Kidney epithelial cell (primary cell): Measurements from ENCODE around the gene GSTM1. TPM values are rescaled to one million over a fixed set of nuclear protein-coding genes. Genes with fewer than 3 reads are reported as not detected.
A peak's percentile ranks its signal among the peaks of the same experiment; 100 is the strongest.
"Not testable (repeated sequence)": the region's sequence is repeated elsewhere in the genome, so short reads cannot be mapped to it uniquely, and the experiment has no call there.

Source experiments
- DNase-seq: peaks from one replicate; pipeline ENCODE4 v3.0.0-alpha.2; 2010; ENCODE audit warnings: low read depth
- H3K27me3 ChIP-seq: 2 replicates; pipeline ENCODE4 v1.6.0; 2011; ENCODE audit warnings: low read length; ENCODE audit not compliant: control insufficient read depth, insufficient read depth
- H3K36me3 ChIP-seq: 2 replicates; pipeline ENCODE4 v1.5.1; 2011; ENCODE audit warnings: low read length; ENCODE audit not compliant: control insufficient read depth, insufficient read depth
- H3K4me3 ChIP-seq: 2 replicates; pipeline ENCODE4 v1.5.1; 2011; ENCODE audit warnings: low read depth, mild to moderate bottlenecking, control low read depth, low read length
- total RNA-seq: library from RNA; depleted of rRNA; stranded (reverse); fragments of >200 nt; gene quantifications from 2 replicates; pipeline ENCODE4 v1.2.3, GENCODE V29; 2015
- TF ChIP-seq, protein P1 (sequence below): IDR thresholded peaks from 2 replicates; pipeline ENCODE4 v1.5.1; 2011; ENCODE audit warnings: mild to moderate bottlenecking, moderate library complexity, low read length, control low read depth, inconsistent platforms; ENCODE audit not compliant: insufficient read depth, poor library complexity, severe bottlenecking

Gene GSTM1
- total RNA-seq, 1 donor from 2014 or later: 16.3 TPM

DNA sequence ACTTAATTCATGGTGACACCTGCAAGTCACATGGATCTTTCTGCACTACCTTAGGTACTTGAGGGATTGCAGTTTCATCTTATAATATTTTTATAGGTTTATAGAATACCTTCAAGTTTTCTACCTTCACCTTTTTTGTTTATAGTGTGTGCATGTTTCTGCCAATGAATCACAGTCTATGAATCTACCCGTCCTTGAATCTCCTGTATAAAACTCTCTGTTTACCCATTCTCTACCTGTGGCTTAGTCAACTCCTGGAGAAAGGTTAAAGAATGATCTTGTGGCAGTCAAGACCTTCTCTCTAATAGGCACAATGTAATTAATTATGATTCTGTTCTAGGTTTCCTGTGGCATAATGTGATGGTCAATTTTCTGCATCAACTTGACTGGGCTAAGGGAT, 22.9 kb upstream of the GSTM1 start:
- H3K36me3 ChIP-seq: no peaks in the 10 kb centered on the region
- DNase-seq: no peak

DNA sequence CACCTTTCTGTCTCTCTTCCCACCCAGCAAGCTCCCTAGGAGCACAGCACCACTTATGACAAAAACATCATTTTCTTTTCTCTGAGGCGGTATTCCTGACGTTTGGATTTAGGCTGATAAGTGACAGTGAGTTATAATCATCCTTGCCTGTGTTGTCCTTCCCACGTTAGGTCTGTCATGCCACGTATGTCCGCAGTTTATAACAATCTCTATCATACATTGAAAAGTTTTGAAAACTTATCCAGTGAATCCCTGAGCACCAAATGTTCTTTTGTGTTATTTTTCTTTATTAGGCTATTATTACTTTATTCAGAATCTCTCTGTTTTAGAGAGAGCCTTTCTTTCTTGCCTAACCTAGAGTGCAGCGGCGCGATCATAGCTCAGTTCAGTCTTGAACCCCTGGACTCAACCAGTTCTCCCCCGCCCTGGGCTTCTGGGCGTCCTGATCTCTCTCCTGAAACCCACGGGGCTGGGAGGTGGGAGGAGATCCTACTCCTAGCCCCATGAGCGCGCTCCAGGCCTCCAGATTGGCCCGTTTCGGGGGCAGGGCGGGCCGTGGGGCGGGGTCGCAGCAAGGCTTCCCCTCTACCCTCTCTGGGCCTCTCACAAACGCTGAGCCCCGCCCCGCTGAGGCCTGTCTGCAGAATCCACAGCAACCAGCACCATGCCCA, 20.0 kb upstream of the GSTM1 start, which contains the start of gene GSTM2:
Gene GSTM2, plus strand, starts transcription at position 606 of the 671 bp plus-strand sequence. Its CDS starts 59 bp downstream, at position 665.
- Histone ChIP-seq H3K4me3 (peak within 1 kb of the TSS; percentile 44), H3K36me3 (no peaks in the 10 kb centered on the region), H3K27me3 (no peaks in the 10 kb centered on the region)
- TF ChIP-seq, protein P1, sequence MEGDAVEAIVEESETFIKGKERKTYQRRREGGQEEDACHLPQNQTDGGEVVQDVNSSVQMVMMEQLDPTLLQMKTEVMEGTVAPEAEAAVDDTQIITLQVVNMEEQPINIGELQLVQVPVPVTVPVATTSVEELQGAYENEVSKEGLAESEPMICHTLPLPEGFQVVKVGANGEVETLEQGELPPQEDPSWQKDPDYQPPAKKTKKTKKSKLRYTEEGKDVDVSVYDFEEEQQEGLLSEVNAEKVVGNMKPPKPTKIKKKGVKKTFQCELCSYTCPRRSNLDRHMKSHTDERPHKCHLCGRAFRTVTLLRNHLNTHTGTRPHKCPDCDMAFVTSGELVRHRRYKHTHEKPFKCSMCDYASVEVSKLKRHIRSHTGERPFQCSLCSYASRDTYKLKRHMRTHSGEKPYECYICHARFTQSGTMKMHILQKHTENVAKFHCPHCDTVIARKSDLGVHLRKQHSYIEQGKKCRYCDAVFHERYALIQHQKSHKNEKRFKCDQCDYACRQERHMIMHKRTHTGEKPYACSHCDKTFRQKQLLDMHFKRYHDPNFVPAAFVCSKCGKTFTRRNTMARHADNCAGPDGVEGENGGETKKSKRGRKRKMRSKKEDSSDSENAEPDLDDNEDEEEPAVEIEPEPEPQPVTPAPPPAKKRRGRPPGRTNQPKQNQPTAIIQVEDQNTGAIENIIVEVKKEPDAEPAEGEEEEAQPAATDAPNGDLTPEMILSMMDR: no peak
- DNase-seq: peak; percentile 35

More for the DNA sequence above, 22.9 kb upstream of the GSTM1 start:
- no peak overlapping the region for H3K4me3 ChIP-seq
- H3K27me3 ChIP-seq: no peaks in the 10 kb centered on the region
- TF ChIP-seq, protein P1: no peak

DNA sequence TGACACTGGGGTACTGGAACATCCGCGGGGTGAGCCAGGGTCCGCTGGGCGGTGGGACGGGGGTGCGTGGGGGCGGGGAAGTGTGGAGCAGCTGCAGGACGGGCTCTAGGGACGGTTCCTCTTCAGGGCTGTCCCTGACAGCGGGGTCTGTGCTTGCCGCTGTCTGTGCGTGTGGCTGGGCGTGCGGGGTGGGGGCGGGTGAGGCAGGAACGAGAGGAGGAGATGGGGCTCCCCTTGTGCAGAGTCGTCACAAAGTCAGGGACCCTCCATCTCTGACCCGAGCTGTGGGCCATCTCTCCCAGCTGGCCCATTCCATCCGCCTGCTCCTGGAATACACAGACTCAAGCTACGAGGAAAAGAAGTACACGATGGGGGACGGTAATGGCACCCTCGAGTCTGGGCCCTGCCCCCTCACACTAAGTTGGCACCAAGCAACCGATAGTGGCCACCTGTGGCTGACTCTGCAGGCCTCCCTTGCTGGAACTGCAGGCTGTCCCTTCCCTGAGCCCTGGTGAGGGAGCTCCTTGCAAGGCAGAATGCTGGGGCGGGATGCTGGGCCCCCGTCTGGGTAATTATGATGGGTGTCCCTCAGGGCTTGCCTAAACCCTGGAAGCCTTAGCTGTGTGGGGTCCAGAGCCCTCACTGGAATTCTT, 19.4 kb upstream of the GSTM1 start:
- TF ChIP-seq, protein P1: no peak

DNA sequence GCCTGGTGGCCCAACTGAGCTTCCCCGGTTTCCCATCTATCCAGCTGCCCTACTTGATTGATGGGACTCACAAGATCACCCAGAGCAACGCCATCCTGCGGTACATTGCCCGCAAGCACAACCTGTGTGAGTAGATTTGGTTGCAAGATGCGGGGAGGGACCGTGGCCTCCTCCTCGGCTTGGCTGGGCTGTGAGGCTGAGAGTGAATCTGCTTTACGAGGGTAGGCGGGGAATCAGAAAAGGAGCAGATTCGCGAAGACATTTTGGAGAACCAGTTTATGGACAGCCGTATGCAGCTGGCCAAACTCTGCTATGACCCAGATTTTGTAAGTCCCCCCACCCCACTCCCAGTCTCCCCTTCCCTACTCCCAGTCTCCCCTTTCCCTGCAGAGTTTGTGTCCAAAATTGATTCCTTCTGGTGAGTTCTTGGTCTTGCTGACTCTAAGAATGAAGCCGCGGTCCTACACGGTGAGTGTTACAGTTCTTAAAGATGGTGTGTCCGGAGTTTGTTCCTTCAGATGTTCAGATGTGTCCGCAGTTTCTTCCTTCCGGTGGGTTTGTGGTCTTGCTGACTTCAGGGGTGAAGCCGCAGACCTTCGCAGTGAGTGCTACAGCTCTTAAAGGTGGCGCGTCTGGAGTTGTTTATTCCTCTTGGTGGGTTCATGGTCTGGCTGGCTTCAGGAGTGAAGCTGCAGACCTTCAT, 18.2 kb upstream of the GSTM1 start:
- TF ChIP-seq, protein P1: no peak
- Histone ChIP-seq H3K27me3 (no peaks in the 10 kb centered on the region), H3K36me3 (no peaks in the 10 kb centered on the region), H3K4me3 (no peak overlapping the region)
- DNase-seq: no peak

More for the DNA sequence above, 19.4 kb upstream of the GSTM1 start:
- H3K36me3 ChIP-seq: no peaks in the 10 kb centered on the region
- no peaks in the 10 kb centered on the region for H3K27me3 ChIP-seq
- DNase-seq: no peak
- H3K4me3 ChIP-seq: peak overlapping the region; percentile 44

DNA sequence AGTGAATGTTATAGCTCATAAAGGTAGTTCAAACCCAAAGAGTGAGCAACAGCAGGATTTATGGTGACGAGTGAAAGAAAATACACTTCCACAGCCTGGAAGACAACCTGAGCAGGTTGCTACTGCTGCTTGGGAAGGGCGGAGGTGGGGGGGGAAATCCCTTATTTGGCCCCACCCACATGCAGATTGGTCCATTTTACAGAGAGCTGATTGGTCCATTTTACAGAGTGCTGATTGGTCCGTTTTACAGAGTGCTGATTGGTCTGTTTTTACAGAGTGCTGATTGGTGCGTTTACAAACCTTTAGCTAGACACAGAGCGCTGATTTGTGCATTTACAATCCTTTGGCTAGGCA, 17.7 kb upstream of the GSTM1 start:
- not testable (repeated sequence) for H3K27me3 ChIP-seq, H3K4me3 ChIP-seq, DNase-seq, H3K36me3 ChIP-seq

DNA sequence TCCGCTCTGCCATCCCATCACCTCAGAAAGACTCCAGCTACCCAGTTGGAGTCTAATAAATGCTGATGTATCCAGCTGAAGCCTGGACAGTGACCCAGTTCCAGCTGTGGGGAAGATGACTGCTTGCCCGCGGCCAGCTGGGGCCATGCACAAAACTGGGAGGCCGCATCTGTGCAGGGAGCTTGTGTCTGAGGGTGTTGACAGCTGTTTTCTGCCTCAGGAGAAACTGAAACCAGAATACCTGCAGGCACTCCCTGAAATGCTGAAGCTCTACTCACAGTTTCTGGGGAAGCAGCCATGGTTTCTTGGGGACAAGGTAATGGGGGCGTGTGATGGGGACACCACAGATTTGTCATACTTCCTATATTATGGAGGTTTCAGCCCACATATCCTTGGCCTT, 16.6 kb upstream of the GSTM1 start:
- Histone ChIP-seq H3K27me3 (no peaks in the 10 kb centered on the region), H3K4me3 (no peak overlapping the region), H3K36me3 (no peaks in the 10 kb centered on the region)
- TF ChIP-seq, protein P1: no peak
- DNase-seq: no peak

DNA sequence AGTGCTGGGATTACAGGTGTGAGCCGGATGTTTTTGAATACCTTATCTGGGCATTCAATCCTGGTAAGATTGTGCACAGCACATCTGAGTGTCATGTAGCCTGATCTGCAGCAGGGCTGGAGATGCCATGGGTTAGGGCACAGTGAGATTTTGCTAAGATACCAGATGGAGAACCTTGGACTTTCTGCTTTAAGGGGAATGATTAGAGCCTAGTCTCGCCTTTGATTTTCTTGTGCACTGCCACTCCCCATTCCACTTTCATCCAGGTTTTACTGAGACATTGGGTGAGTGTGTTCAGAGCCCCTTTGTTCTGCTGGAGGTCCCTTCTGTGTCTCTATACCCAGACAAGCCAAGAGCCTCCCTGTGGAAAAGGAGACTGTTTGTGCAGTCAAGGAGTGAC, 13.8 kb upstream of the GSTM1 start:
- not testable (repeated sequence) for H3K27me3 ChIP-seq, DNase-seq, H3K4me3 ChIP-seq, H3K36me3 ChIP-seq

DNA sequence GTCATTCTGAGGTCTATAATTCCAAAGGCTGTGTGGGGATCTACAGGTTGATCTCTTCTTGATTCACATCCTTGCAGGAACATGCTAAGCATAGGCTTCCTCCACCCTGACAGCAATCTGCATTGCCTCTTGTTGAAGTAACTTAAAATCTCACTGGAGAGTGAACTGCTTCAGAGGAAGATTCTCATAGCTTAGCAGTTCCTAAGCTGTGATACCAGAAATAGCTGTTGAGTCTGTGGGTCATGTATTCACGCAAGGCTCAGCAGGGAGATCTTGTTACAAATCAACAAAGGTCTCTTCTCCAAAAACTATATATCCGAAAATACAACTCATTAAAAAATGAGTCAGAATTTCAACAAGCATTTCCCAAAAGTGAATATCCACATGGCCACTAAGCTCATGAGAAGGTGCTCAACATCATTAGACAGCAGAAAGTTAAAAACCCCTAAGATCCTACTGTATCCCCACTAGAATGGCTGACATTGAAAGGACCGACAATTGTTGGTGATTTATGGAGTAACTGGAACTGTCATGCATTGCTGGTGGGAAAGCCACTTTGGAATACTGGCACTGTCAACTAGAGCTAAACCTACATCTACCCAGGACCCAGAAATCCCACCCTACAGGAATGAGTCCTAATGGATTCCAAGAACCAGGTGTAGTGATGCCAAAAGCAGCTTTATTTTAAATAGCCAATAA, 10.8 kb upstream of the GSTM1 start:
- H3K36me3 ChIP-seq, H3K27me3 ChIP-seq, DNase-seq, H3K4me3 ChIP-seq: not testable (repeated sequence)
